Fibroblast of skin of right biceps (primary cell): ENCODE measurements around the gene FUT4.
"Not testable (repeated sequence)": the region's sequence is repeated elsewhere in the genome, so short reads cannot be mapped to it uniquely, and the experiment has no call there.

Source experiments
- DNase-seq: peaks from one replicate; pipeline ENCODE4 v3.0.0-alpha.2; 2013

The FUT4 gene

DNA sequence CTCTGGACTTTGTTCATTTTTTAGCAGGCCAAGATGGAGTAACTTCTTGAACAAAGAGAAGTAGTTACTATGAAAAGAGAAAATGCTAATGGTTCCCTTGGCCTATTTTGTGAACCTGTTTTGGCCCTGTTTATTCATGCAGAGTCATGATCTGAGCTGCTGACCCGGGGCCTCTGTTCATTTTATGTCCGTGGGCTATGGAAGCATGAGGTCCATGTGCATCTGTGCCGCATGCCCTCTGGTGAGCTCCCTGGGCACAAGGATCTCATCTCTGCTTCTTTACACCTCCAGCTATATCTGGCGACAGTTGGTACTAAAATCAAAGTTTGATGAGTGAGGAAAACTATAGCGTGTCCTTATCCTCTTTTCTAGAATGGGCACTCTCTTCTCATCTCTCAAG, 24.5 kb downstream of the FUT4 start:
- no peak for DNase-seq

DNA sequence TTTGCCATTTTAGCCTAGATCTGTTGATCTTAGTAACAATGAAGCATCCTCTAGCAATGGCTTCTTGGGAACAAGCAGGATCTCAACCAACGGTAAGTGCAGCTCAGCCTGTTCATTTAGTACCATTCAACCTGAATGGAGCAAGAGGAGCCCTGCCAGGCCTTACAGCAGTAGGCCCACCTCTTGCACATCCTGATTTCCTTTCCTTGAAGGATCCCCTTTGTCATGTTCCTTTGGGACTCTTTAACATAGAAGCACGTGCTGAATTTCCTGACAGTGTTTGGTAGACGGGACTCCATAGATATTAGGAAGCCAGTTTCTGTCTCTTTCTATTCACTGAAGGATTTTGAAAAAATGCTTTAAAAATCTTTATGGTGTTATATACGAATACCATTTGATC, 25.0 kb downstream of the FUT4 start:
- no peak for DNase-seq

GRCh38 chr11:94572975-94573374, 29.3 kb downstream of the FUT4 start:
- not testable (repeated sequence) for DNase-seq

DNA sequence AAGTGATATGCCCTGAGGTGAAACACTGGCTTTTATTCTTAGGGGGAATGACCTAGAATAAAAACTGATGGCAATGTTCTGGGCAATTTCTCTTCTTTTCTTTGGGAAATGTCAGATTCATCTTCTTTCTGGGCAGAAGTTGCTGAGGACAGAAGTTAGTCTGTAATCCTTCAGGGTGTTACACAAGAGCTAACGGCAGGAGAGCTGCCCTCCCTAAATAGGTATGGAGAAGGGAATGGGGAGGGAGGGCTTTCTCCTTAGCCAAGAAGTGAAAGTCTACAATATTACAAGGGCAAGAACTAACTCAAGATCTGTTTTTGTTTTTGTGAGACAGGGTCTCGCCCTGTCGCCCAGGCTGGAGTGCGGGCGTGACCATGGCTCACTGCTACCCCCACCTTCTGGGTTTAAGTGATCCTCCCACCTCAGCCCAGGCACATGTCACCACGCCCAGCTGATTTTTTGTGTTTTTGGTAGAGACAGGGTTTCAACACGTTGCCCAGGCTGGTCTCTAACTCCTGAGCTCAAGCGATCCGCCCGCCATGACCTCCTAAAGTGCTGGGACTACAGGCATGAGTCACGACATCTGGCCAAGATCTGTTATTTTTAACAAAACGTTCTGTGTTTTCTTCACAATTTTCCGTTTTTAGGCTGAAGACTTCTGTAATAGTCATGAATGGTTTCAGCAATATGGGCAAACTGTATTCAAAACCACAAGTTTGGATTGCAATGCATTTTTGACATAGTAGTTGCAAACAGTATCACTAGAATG, 30.7 kb downstream of the FUT4 start:
- DNase-seq = peak; percentile 87

DNA sequence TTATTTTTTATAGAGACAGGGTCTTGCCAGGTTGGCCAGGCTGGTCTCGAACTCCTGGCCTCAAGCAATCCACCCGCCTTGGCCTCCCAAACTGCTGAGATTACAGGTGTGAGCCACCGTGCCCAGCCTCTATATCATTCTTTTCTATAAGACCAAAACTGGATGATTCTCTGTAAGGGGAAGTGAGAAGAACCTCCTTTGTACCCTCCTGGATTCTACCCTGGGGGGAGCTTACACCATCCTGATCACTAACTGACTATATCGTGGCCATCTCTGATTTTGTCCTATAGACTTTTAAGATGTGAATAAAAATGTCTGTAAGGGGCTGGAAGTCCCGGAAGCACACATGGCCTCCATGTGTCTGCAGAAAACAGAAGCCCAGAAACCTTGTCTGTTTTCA, 32.6 kb downstream of the FUT4 start:
- no peak for DNase-seq

GRCh38 chr11:94577841-94578240, 34.1 kb downstream of the FUT4 start:
- DNase-seq = no peak

GRCh38 chr11:94581926-94582325, 38.2 kb downstream of the FUT4 start:
- no peak for DNase-seq

DNA sequence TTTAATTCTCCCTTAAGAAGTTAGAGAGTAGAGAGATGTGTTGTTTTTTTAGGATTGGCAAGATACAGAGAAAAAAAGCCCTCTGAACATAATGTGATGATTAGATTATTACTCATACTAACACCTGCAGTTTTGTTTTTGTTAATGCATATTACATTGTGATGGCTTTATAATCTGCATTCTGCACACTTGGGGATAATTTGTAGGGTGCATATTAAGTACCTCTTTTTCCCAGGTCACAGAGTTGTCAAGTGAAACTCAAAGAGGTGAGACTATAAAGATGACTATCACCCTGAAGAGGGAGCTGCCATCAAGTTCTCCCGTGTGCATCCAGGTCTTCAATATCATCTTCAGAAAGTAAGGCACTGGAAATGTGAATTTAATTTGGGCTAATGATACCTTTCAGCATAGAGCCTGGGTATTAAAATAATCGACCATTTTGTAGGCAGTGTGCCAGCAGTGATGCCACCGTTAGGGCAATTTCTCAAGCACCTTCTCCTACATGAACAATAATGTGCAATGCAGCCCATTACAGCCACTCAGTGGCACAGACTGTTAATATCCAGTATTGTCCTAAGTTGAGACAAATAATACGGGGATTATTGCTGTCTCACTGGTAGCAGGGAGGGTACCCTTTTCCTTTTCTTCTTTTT, 39.6 kb downstream of the FUT4 start:
- no peak for DNase-seq

- no peak for DNase-seq
These were observed 40.3 kb downstream of the FUT4 start for GRCh38 chr11:94583866-94584500.

DNA sequence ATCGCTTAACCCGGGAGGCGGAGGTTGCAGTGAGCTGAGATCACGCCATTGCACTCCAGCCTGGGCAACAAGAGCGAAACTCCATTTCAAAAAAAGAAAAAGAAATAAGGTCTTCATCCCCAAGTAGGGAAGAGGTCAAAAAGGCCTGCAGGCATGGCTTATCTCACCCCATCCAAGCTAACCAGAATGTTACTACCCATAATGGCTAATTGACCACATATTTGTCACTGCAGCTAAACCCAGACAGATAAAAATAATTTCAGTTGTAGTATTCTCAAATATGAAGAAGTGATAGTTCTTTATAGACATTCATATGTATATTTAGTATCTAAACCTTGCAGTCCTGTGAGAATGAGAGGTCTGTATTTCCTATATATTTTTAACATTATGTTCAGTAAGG, 41.3 kb downstream of the FUT4 start:
- no peak for DNase-seq

- DNase-seq = no peak
These were observed 41.7 kb downstream of the FUT4 start for GRCh38 chr11:94585399-94585798.

GRCh38 chr11:94586546-94586945, 42.8 kb downstream of the FUT4 start:
- DNase-seq = no peak

DNA sequence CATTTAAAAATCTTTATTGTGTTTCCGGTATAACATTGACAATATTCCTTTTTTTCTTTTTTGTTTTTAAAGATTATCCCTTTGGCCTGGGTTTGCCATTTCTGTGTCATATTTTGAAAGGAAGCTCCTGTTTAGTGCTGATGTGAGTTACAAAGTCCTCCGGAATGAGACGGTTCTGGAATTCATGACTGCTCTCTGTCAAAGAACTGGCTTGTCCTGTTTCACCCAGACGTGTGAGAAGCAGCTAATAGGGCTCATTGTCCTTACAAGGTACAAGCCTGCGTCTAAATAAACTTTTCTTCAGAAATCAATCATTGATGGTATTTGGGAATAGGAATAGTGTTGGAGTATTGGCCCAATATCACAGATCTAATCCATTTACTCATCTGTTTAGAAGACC, 43.3 kb downstream of the FUT4 start:
- no peak for DNase-seq

GRCh38 chr11:94588366-94588942, 44.7 kb downstream of the FUT4 start:
- DNase-seq = no peak

DNA sequence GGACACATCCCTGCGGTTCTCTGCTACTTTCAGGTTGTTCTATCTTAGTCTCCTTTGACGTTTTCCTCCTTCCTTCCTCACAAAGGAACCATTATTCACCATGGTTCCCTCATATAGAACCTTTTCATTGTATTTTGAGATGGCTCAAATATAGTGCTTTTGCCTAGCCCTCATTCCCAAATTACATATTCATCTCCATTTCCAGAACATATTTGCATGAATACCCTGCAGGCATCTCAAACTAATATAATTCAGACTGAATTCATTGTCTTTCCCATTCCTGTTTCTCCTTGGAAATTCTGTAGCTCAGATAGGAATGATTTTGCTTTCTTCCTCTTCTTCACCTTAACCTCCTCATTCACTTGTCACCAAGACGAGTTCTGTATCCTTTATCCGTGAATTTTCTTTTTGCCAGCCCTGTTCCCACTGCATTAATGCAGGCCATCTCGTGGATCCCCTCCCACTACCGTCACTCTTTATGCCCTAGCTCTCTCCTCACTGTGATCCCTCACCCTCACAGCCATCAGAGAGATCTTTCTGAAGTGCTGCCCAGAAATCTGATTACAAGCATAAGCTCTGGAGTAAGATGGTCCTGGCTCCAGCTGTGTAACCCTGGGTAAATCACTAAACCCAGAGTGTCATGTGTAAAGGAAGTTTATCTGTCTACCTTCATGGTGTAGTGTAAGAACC, 46.8 kb downstream of the FUT4 start:
- DNase-seq = no peak

- DNase-seq = peak; percentile 36
These were observed 49.3 kb downstream of the FUT4 start for GRCh38 chr11:94593030-94593429.

DNA sequence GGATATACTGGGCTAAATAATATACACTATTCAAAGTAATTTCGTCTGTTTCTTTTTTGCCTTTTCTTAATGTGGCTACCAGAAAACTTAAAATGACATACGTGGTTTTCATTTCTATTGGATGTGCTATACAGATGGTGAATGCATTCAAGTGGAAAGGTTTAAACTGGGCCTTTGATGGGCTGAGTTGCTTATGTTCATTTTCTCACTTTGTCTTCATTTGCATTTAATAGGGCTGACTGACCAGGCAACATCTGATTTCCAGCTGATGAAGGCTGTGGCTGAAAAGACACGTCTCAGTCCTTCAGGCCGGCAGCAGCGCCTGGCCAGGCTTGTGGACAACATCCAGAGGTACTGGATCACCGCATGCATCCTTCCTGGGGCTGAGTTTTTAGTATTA, 51.4 kb downstream of the FUT4 start:
- DNase-seq = no peak

GRCh38 chr11:94597896-94598295, 54.2 kb downstream of the FUT4 start:
- no peak for DNase-seq
